RWPE1 (cell line): ENCODE measurements around the gene RBM10.

Experiments used
- CTCF ChIA-PET: fragments of 350-600 bp; sonication (Branson Sonifier 250); formaldehyde crosslinking; extraction: SDS; loops from one replicate; lab custom pipeline; 2021; lab: Yijun Ruan, JAX
- POLR2A ChIA-PET: fragments of 400-600 bp; formaldehyde crosslinking; extraction: SDS; loops from one replicate; lab custom pipeline; 2020; ENCODE audit warnings: antibody characterized with exemption; ENCODE audit not compliant: low non-redundant PET; lab: Yijun Ruan, JAX
- DNase-seq: peaks from one replicate; pipeline ENCODE4 v3.0.0; 2012; ENCODE audit warnings: low spot score
- H3K27ac ChIP-seq: fragments of 450-650 bp; 2 replicates; pipeline ENCODE4 v1.5.1; 2017
- CTCF ChIP-seq: fragments of 450-650 bp; conservative IDR thresholded peaks from 2 replicates; pipeline ENCODE4 v1.5.1; 2017; ENCODE audit warnings: low read depth, mild to moderate bottlenecking

The RBM10 gene

GRCh38 chrX:47138171-47138570 is 6.8 kb upstream of the RBM10 start:
- ChIA-PET CTCF (no interaction called here), POLR2A (no interaction called here)
- DNase-seq = no peak
- no peak overlapping the region for H3K27ac ChIP-seq
- TF ChIP-seq CTCF = no peak

GRCh38 chrX:47143894-47144625 is 961 bp upstream of the RBM10 start:
- peak; percentile 55 for DNase-seq
- ChIA-PET POLR2A (interaction anchor here (0.6 to 1.2 kb wide), 3 partner anchors 15 to 47 kb away, joined by 3 to 4 read pairs (median 4); no protein-coding TSS in a partner anchor), CTCF (interaction anchor here (0.6 kb wide), 1 partner anchor 10 kb away, joined by 3 read pairs; no protein-coding TSS in a partner anchor)
- TF ChIP-seq CTCF = no peak
- H3K27ac ChIP-seq = peak overlapping the region; percentile 93

GRCh38 chrX:47145395-47146120 is 537 bp downstream of the RBM10 start:
- H3K27ac ChIP-seq = peak overlapping the region; percentile 93
- TF ChIP-seq CTCF = no peak
- CTCF ChIA-PET = no interaction called here
- no peak for DNase-seq
- POLR2A ChIA-PET = interaction anchor here (1.2 kb wide), 1 partner anchor 16 kb away, joined by 4 read pairs; no protein-coding TSS in a partner anchor

- ChIA-PET CTCF (no interaction called here), POLR2A (no interaction called here)
- no peak for TF ChIP-seq CTCF
- peak overlapping the region; percentile 93 for H3K27ac ChIP-seq
- peak; percentile 11 for DNase-seq
These were observed 1.3 kb downstream of the RBM10 start for GRCh38 chrX:47146121-47146935.

- no peak for TF ChIP-seq CTCF
- CTCF ChIA-PET = interaction anchor here (0.7 kb wide), 1 partner anchor 1388 kb away, joined by 3 read pairs; no protein-coding TSS in a partner anchor
- H3K27ac ChIP-seq = peak overlapping the region; percentile 93; the same call in 1 of the 2 replicates
- POLR2A ChIA-PET = no interaction called here
- DNase-seq = no peak
These were observed 2.2 kb downstream of the RBM10 start for GRCh38 chrX:47146936-47147859.
